ENCODE data around the gene GPC6.

- TF ChIP-seq YY1 (IDR thresholded peaks at IDR 0.05; ENCODE audit: low read depth), result no peak
- no peak for TF ChIP-seq EP300 (IDR thresholded peaks at IDR 0.05; ENCODE audit: borderline replicate concordance in 1 of 2, low read depth in 1 of 2, low read length in 1 of 2)
Measured at GRCh38 chr13:94444826-94445225, 1218.2 kb downstream of the GPC6 start.
